ENCODE data around the gene MSLN. TPM values are rescaled to one million over a fixed set of nuclear protein-coding genes. Genes with fewer than 3 reads are reported as not detected.

MSLN gene
- total RNA-seq, 1 experiment from 2014 or later, result 0.73 TPM

GRCh38 chr16:724188-725040, 36.1 kb upstream of the MSLN start:
- intact Hi-C loops (cut with micrococcal nuclease), result no loop called here
- BruUV-seq (replicated peaks), result no TSS peak
- no peak overlapping the region for H3K9ac ChIP-seq (ENCODE audit: low read length)

DNA sequence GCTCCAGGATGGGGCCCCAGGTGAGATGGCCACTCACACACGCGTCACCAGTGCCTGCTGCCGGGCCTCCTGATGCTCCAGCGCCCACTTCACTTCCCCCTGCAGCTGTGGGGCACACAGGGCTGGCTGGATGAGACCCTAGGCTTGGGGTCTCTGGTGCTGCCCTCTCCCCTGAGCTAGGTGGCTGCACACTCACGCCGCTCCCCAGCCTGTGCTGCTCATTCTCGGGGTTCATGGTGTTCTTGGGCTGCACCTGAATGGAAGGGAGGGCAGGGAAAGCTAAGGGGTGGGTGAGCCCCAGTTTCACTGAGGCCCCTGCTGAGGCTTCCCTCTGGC, 35.5 kb upstream of the MSLN start:
- intact Hi-C loops (cut with micrococcal nuclease), result no loop called here
- H3K79me2 ChIP-seq (ENCODE audit: low read length), result 0 out of 2 replicates have a peak, but pooled peaks cover 9% of the 10 kb centered on the region
- H3K27ac ChIP-seq (ENCODE audit: low read length), result no peak overlapping the region
- no peak overlapping the region for H3K4me3 ChIP-seq (ENCODE audit: low read length)
- peaks cover 3% of the 10 kb centered on the region for H3F3A ChIP-seq (ENCODE audit: low read length, unreplicated experiment)
- ChIA-PET CTCF (no interaction called here), POLR2A (ENCODE audit: unreplicated experiment) (no interaction called here)
- no TSS peak for BruUV-seq (replicated peaks)
- ATAC-seq, result no peak
- H3K9me2 ChIP-seq (replicated peaks; ENCODE audit: low read length), result no peaks in the 10 kb centered on the region
- H3K27me3 ChIP-seq (ENCODE audit: low read length), result no peaks in the 10 kb centered on the region
- no peak overlapping the region for H2AFZ ChIP-seq (ENCODE audit: low read length)
- no peaks in the 10 kb centered on the region for H3K9me3 ChIP-seq (ENCODE audit: low read length)
- no peak overlapping the region for H3K4me2 ChIP-seq (ENCODE audit: low read length)
- TF ChIP-seq, protein P1, sequence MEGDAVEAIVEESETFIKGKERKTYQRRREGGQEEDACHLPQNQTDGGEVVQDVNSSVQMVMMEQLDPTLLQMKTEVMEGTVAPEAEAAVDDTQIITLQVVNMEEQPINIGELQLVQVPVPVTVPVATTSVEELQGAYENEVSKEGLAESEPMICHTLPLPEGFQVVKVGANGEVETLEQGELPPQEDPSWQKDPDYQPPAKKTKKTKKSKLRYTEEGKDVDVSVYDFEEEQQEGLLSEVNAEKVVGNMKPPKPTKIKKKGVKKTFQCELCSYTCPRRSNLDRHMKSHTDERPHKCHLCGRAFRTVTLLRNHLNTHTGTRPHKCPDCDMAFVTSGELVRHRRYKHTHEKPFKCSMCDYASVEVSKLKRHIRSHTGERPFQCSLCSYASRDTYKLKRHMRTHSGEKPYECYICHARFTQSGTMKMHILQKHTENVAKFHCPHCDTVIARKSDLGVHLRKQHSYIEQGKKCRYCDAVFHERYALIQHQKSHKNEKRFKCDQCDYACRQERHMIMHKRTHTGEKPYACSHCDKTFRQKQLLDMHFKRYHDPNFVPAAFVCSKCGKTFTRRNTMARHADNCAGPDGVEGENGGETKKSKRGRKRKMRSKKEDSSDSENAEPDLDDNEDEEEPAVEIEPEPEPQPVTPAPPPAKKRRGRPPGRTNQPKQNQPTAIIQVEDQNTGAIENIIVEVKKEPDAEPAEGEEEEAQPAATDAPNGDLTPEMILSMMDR (conservative IDR thresholded peaks at IDR 0.05; ENCODE audit: low read depth, low read length), result no peak
- TF ChIP-seq EZH2 (IDR thresholded peaks at IDR 0.05; ENCODE audit: low read length, unreplicated experiment), result no peak
- DNase-seq, result no peak
- H3K9ac ChIP-seq (ENCODE audit: low read length), result no peak overlapping the region
- no peaks in the 10 kb centered on the region for H3K36me3 ChIP-seq (ENCODE audit: low read depth, low read length)
- no peaks in the 10 kb centered on the region for H4K20me1 ChIP-seq (ENCODE audit: low read length)
- peaks cover 20% of the 10 kb centered on the region; the same call in 1 of the 2 replicates for H3K4me1 ChIP-seq (ENCODE audit: insufficient read depth, low read length)

More at GRCh38 chr16:724188-725040, 36.1 kb upstream of the MSLN start:
- Histone ChIP-seq H3K9me3 (ENCODE audit: low read length) (no peaks in the 10 kb centered on the region), H3F3A (ENCODE audit: low read length, unreplicated experiment) (peaks cover 3% of the 10 kb centered on the region), H3K9me2 (replicated peaks; ENCODE audit: low read length) (no peaks in the 10 kb centered on the region), H3K4me2 (ENCODE audit: low read length) (no peak overlapping the region), H3K4me3 (ENCODE audit: low read length) (no peak overlapping the region), H3K4me1 (ENCODE audit: insufficient read depth, low read length) (peaks cover 23% of the 10 kb centered on the region; the same call in 1 of the 2 replicates), H3K27me3 (ENCODE audit: low read length) (no peaks in the 10 kb centered on the region), H4K20me1 (ENCODE audit: low read length) (no peaks in the 10 kb centered on the region), H3K79me2 (ENCODE audit: low read length) (0 out of 2 replicates have a peak, but pooled peaks cover 6% of the 10 kb centered on the region), H2AFZ (ENCODE audit: low read length) (no peak overlapping the region), H3K27ac (ENCODE audit: low read length) (no peak overlapping the region), H3K36me3 (ENCODE audit: low read depth, low read length) (no peaks in the 10 kb centered on the region)
- ATAC-seq, result no peak
- TF ChIP-seq EZH2phosphoT487 (IDR thresholded peaks at IDR 0.05; ENCODE audit: borderline replicate concordance, low read length), result no peak
- TF ChIP-seq EZH2 (IDR thresholded peaks at IDR 0.05; ENCODE audit: low read length, unreplicated experiment), result no peak
- TF ChIP-seq, protein P1 (conservative IDR thresholded peaks at IDR 0.05; ENCODE audit: low read depth, low read length), result no peak
- CTCF ChIA-PET, result no interaction called here
- POLR2A ChIA-PET (ENCODE audit: unreplicated experiment), result no interaction called here
- DNase-seq, result no peak

Measured in PC-3 (cell line).